HL-60/S4 (cell line): ENCODE results near the gene C6orf132.

ENCODE experiments used
- in situ Hi-C: fragments of 300-500 bp; cut with MboI; formaldehyde crosslinking; loops from 2 replicates; pipeline ENCODE4 v1.14.3; 2022; ENCODE audit warnings: low sequenced_read_pairs

The C6orf132 gene

GRCh38 chr6:42137194-42137753 lies 5.1 kb downstream of the C6orf132 start:
- in situ Hi-C loops = no loop called here

- in situ Hi-C loops = no loop called here
Observed at GRCh38 chr6:42136508-42137193, 5.8 kb downstream of the C6orf132 start.

- in situ Hi-C loops = no loop called here
Observed at GRCh38 chr6:42135722-42136121, 6.7 kb downstream of the C6orf132 start.

GRCh38 chr6:42135161-42135560 lies 7.3 kb downstream of the C6orf132 start:
- in situ Hi-C loops = no loop called here

- in situ Hi-C loops = no loop called here
Observed at GRCh38 chr6:42133926-42134325, 8.5 kb downstream of the C6orf132 start.

GRCh38 chr6:42131531-42131930 lies 10.9 kb downstream of the C6orf132 start:
- in situ Hi-C loops = no loop called here

- in situ Hi-C loops = no loop called here
Observed at GRCh38 chr6:42129360-42129676, 13.1 kb downstream of the C6orf132 start.

- in situ Hi-C loops = no loop called here
Observed at GRCh38 chr6:42128460-42129359, 13.7 kb downstream of the C6orf132 start.

GRCh38 chr6:42125663-42126062 lies 16.8 kb downstream of the C6orf132 start:
- in situ Hi-C loops = no loop called here

- in situ Hi-C loops = no loop called here
Observed at GRCh38 chr6:42125231-42125630, 17.2 kb downstream of the C6orf132 start.

GRCh38 chr6:42124223-42124836 lies 18.1 kb downstream of the C6orf132 start:
- in situ Hi-C loops = no loop called here

- in situ Hi-C loops = no loop called here
Observed at GRCh38 chr6:42123379-42124103, 18.9 kb downstream of the C6orf132 start.

GRCh38 chr6:42120895-42121865 lies 21.2 kb downstream of the C6orf132 start:
- in situ Hi-C loops = no loop called here

- in situ Hi-C loops = no loop called here
Observed at GRCh38 chr6:42118162-42119001, 24.0 kb downstream of the C6orf132 start.

- in situ Hi-C loops = no loop called here
Observed at GRCh38 chr6:42117843-42118161, 24.6 kb downstream of the C6orf132 start.

GRCh38 chr6:42113936-42114636 lies 28.3 kb downstream of the C6orf132 start:
- in situ Hi-C loops = no loop called here

GRCh38 chr6:42112351-42112750 lies 30.1 kb downstream of the C6orf132 start:
- in situ Hi-C loops = no loop called here

- in situ Hi-C loops = no loop called here
Observed at GRCh38 chr6:42110683-42111082, 31.7 kb downstream of the C6orf132 start.
